Stimulated activated memory B cell treated with anti-CD40 and anti-IgM and Interleukin-4, amounts not matched to agents 10 μg/mL and 1 μg/mL and 100 μg/mL, for 72 hours (primary cell): ENCODE measurements around the gene MAGI2.
"Not testable (repeated sequence)": the region's sequence is repeated elsewhere in the genome, so short reads cannot be mapped to it uniquely, and the experiment has no call there.

ENCODE experiments used
- ATAC-seq: fragments of 150-1000 bp; cut with Tn5 transposase; 2 replicates; pipeline ENCODE4 v1.10.0; 2021
- H3K27ac Mint-ChIP-seq: one replicate; pipeline ENCODE4 v1.8.0; 2022; ENCODE audit warnings: mild to moderate bottlenecking, mixed read lengths
- H3K27me3 Mint-ChIP-seq: one replicate; pipeline ENCODE4 v1.8.0; 2022; ENCODE audit warnings: mixed read lengths
- H3K36me3 Mint-ChIP-seq: one replicate; pipeline ENCODE4 v1.8.0; 2022; ENCODE audit warnings: mixed read lengths
- H3K4me1 Mint-ChIP-seq: one replicate; pipeline ENCODE4 v1.8.0; 2022; ENCODE audit warnings: mixed read lengths
- H3K4me3 Mint-ChIP-seq: one replicate; pipeline ENCODE4 v1.8.0; 2022; ENCODE audit warnings: mild to moderate bottlenecking, moderate library complexity, mixed read lengths
- H3K9me3 Mint-ChIP-seq: one replicate; pipeline ENCODE4 v1.8.0; 2022; ENCODE audit warnings: mixed read lengths

Gene MAGI2

DNA sequence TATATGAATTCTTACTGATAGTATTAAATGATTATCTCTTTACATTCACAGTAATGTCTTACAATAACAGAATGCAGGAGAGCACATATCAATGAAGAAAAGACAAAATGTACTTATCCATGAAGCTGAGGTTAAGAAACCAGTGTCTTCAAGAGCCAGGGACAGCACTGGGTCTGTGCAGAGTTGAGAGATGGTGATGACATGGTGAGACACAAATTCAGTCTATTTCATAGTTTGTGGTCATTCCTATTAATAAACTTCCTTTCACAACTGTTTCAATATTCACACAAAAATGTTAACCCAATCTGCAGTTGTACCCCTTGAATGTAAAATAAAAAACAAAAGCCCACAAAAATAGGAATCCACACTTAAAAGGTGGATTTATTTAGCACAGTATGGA, 5.3 kb upstream of the MAGI2 start:
- ATAC-seq, result no peak
- H3K27ac Mint-ChIP-seq, result no peak overlapping the region
- no peaks in the 10 kb centered on the region for H3K4me1 Mint-ChIP-seq
- H3K27me3 Mint-ChIP-seq, result peaks cover 11% of the 10 kb centered on the region
- H3K36me3 Mint-ChIP-seq, result no peaks in the 10 kb centered on the region
- no peak overlapping the region for H3K4me3 Mint-ChIP-seq
- H3K9me3 Mint-ChIP-seq, result no peaks in the 10 kb centered on the region

DNA sequence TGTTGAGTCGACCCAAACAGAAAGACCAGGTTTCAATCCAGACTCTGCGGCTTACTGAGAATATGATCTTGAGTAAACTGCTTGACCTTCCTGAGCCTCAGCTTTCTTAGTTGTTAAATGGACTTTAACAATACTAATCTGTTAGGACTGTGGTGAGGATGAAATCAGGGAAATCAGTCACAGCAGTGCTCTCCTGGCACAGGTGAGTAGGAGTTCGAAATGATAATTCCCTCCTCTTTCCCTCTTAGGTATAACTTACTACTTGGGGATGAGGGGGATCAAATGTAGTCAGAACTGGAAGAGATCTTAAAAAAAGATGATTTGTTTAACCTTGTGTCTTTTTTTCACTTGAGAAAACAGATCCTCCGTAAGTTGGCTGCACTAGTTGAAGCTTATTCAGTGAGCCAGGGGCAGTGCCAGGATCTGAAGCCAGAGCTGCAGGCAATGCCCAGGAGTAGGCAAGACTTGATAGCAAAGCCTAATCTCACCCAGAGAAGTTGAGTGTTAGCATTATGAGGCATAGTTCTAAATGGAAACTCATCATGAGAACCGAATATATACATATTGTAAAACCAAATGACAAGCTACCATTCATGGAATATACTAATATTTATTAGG, 1.8 kb upstream of the MAGI2 start:
- Mint-ChIP-seq H3K4me1 (no peaks in the 10 kb centered on the region), H3K27ac (no peak overlapping the region), H3K4me3 (no peak overlapping the region), H3K36me3 (peaks cover 10% of the 10 kb centered on the region), H3K9me3 (peaks cover 14% of the 10 kb centered on the region), H3K27me3 (peaks cover 42% of the 10 kb centered on the region)
- no peak for ATAC-seq

DNA sequence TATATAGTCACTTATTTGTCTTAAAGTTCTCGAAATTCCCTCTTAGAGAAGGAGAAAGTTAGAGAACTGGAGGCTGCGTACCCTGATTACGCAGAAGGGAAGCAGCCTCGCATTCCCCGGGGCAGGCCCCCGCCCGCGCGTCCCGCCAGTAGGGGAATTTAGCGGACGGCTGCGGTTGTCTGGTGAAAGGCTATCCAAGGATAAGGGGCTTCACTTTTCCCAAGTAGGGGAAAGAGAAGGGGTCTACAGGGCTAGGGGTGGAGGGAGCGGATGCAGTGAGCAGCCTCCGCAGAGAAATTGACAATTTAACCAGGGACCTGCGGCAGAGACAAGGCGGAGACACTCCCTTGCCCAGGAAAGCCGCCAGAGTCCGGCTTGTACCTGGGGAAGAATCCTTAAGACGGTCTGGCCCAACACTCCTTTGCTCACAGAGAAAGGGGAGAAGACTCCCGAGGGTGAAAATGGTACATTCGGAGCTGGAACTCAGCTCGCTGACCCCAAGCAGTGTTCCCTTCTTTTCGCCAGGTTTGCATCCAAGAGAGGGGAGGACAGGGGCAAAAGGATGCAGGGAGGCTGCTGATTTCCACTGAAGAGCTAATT, 994 bp upstream of the MAGI2 start:
- Mint-ChIP-seq H3K4me1 (no peaks in the 10 kb centered on the region), H3K27ac (no peak overlapping the region), H3K9me3 (peaks cover 14% of the 10 kb centered on the region), H3K36me3 (peaks cover 10% of the 10 kb centered on the region), H3K4me3 (no peak overlapping the region), H3K27me3 (peaks cover 42% of the 10 kb centered on the region)
- ATAC-seq, result no peak

DNA sequence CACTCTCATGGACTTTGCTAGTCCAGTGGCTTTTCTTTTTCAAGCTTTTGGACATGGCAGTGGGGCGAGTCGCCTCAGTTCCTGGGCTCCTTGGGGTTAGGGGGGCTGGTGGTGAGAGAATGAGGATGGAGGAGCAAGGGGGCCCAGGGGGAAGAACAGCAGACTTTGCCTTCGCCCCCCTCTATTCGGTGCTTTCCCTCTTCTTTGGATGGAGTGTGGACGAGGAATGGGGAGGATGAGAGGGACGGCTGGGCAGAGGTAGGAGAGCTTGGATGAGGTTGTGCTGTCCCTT, 255 bp downstream of the MAGI2 start:
- peaks cover 10% of the 10 kb centered on the region for H3K36me3 Mint-ChIP-seq
- ATAC-seq, result no peak
- peaks cover 14% of the 10 kb centered on the region for H3K9me3 Mint-ChIP-seq
- H3K4me1 Mint-ChIP-seq, result no peaks in the 10 kb centered on the region
- peaks cover 42% of the 10 kb centered on the region for H3K27me3 Mint-ChIP-seq
- no peak overlapping the region for H3K4me3 Mint-ChIP-seq
- no peak overlapping the region for H3K27ac Mint-ChIP-seq

DNA sequence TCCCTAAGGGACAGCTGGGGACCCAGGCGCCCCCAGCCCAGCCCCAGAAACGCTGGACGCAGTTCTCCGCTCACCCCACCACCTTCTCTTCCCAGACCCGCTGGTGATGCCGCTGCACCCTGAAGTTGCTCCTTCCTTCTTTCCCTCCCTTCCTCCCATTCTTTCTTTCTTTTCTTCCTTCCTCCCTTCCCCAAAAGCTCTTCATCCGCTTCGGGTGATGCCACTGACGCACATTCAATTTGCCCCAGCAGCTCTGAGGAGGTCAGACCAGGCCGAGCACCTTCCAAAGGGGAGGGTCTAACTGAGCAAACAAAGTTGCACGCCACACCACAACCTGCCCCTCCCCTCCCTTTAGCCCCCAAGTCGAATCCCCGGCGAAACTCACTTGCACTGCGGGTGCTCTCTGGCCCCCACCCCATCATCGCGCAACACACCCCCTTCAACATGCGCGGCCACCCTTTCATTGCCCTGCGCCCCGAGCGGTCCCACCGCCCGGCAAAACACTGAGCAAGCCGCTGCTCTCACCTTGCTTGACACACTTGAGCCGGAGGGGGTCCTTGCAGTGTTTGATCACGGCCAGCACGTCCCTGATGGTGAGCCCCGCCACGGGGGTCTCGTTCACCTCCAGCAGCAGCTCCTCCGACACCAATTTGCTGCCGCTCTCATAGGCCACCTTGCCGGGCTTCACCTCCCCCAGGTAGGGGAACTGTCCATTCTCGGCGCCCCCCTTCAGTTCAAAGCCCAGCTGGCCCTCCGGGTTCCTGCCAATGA, 787 bp downstream of the MAGI2 start:
- no peak overlapping the region for H3K4me3 Mint-ChIP-seq
- no peak for ATAC-seq
- no peaks in the 10 kb centered on the region for H3K4me1 Mint-ChIP-seq
- peaks cover 10% of the 10 kb centered on the region for H3K36me3 Mint-ChIP-seq
- H3K27ac Mint-ChIP-seq, result no peak overlapping the region
- H3K27me3 Mint-ChIP-seq, result peaks cover 42% of the 10 kb centered on the region
- peaks cover 14% of the 10 kb centered on the region for H3K9me3 Mint-ChIP-seq

DNA sequence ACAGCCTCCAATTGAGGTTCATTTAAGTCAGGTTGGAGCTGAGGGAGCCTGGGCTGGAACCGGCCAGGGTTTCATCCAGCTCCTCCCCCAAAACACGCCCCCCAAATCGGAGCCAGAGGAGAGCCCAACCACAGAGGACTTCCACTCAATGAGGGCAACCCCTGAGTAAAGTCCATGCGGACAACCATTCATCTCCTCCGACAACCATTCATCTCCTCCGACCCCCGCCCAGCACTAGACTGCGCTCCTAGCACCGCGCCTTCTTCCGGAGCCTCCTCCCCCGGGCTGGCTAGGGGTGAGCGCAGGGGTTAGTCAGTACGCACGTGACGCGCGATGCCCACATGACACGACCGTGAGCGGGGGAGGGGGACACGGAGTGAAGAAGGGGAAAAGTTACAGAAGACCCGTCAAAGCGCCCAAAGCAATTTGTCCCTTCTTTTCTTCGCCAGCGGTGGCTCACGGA, 1.4 kb downstream of the MAGI2 start:
- Mint-ChIP-seq H3K36me3 (peaks cover 10% of the 10 kb centered on the region), H3K27me3 (peaks cover 42% of the 10 kb centered on the region), H3K9me3 (peaks cover 14% of the 10 kb centered on the region), H3K4me3 (no peak overlapping the region), H3K4me1 (no peaks in the 10 kb centered on the region), H3K27ac (no peak overlapping the region)
- ATAC-seq, result no peak

DNA sequence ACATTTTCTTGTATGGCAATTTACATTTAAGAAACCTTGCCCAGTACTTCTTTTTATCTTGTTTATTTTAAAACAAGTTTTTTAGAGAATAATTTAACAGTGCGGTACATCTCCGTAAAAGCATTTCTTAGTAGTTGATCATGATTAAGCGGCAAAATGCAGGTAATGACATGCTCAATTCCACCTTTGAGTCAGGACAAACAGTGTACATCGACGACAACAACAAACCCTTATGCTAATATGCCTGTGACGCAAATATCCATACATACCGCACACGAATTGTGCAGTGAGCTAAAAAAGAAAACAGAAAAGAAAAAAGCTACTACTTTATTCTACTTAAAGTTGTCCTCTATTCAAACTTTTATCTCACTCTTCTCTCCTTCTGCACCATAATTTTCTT, 1.9 kb downstream of the MAGI2 start:
- H3K27me3 Mint-ChIP-seq, result peaks cover 42% of the 10 kb centered on the region
- no peaks in the 10 kb centered on the region for H3K4me1 Mint-ChIP-seq
- no peak overlapping the region for H3K4me3 Mint-ChIP-seq
- peaks cover 10% of the 10 kb centered on the region for H3K36me3 Mint-ChIP-seq
- no peak overlapping the region for H3K27ac Mint-ChIP-seq
- ATAC-seq, result no peak
- H3K9me3 Mint-ChIP-seq, result peaks cover 14% of the 10 kb centered on the region

DNA sequence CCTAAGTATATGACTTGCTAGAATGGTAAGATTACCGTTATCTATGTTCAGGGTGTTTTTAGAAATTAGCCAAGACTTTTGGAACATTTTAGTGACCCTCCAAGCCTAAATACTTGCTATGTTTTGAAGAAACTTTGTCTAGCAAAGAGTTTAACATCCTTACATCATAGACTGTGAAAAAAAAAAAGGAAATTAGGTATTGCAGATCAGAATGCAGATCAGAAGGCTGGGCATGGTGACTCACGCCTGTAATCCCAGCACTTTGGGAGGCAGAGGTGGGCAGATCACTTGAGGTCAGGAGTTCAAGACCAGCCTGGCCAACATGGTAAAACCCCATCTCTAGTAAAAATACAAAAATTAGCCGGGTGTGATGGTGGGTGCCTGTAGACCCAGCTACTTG, 10.7 kb downstream of the MAGI2 start:
- not testable (repeated sequence) for H3K27ac Mint-ChIP-seq, H3K9me3 Mint-ChIP-seq, H3K4me3 Mint-ChIP-seq

DNA sequence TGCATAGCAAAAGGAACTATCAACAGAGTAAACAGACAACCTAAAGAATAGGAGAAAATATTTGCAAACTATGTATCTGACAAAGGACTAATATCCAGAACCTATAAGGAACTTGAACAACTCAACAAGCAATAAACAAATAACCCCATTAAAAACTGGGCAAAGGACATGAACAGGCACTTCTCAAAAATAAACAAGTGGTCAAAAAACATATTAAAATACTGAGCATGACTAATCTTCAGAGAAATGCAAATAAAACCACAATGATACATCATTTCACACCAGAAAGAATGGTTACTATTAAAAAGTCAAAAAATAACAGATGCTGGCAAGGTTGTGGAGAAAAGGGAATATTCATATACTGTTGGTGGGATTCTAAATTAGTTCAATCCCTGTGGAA, 17.1 kb downstream of the MAGI2 start:
- H3K36me3 Mint-ChIP-seq, result no peaks in the 10 kb centered on the region
- H3K27ac Mint-ChIP-seq, result no peak overlapping the region
- H3K9me3 Mint-ChIP-seq, result peaks cover 3% of the 10 kb centered on the region
- no peaks in the 10 kb centered on the region for H3K27me3 Mint-ChIP-seq
- H3K4me1 Mint-ChIP-seq, result no peaks in the 10 kb centered on the region
- no peak overlapping the region for H3K4me3 Mint-ChIP-seq
- ATAC-seq, result no peak

More for the DNA sequence above, 10.7 kb downstream of the MAGI2 start:
- not testable (repeated sequence) for H3K36me3 Mint-ChIP-seq, H3K27me3 Mint-ChIP-seq, ATAC-seq, H3K4me1 Mint-ChIP-seq

DNA sequence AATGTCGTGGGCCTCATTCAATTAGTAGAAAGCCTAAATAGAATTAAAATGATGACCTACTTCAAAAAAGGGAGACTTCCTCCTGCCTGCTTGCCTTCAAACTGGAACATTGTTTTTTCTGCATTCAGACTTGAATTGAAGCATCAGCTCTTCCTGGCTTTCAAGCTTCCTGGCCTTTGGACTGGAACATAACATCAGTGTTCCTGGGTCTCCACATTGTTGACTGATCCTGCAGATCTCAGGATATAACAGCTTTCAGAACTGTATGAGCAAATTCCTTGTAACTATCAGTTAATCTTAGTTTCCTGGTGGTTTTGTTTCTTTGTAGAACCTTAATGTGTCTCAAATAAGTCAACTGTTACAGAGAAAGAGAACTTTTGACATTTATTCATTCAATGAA, 18.6 kb downstream of the MAGI2 start:
- ATAC-seq, result no peak
- Mint-ChIP-seq H3K4me1 (no peaks in the 10 kb centered on the region), H3K4me3 (no peak overlapping the region), H3K27ac (no peak overlapping the region), H3K36me3 (no peaks in the 10 kb centered on the region), H3K27me3 (no peaks in the 10 kb centered on the region), H3K9me3 (peaks cover 3% of the 10 kb centered on the region)

DNA sequence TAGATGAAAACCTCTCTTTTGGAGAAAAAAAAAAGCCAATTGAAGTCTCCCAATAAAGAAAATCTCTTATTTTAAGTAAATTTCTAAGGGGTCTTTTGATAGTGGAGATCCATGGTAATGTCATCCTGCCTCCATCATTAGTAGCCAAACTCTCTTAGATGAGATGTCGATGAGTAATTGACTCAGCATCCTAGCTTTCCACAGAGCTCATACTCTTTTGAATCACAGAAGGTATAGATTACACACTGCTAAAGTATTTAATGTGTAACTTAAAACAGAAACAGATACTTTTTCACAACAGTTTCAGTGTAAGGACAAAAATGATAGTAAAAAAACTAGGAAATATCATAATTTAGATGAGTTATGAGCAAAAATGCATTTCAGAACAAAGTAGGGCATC, 19.4 kb downstream of the MAGI2 start:
- no peaks in the 10 kb centered on the region for H3K4me1 Mint-ChIP-seq
- no peak overlapping the region for H3K4me3 Mint-ChIP-seq
- H3K9me3 Mint-ChIP-seq, result peaks cover 3% of the 10 kb centered on the region
- H3K27ac Mint-ChIP-seq, result no peak overlapping the region
- no peaks in the 10 kb centered on the region for H3K27me3 Mint-ChIP-seq
- no peaks in the 10 kb centered on the region for H3K36me3 Mint-ChIP-seq
- no peak for ATAC-seq

DNA sequence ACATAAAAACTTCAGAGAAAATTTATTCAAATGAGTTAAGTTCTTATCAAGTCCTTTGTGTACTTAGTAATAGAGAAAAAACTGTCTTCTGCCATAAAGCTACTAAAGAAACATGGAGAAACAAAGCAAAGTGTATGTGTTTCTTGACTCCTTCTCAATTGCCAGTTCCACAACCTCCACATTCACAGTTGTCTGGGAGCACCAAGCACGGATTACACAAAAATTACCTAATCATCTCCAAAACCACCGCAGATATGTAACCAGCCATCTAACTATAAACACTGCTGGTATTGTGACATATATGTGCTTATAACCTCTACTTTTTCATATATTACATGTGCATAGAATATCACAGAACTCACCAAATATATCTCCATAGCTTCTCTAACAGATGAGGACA, 23.1 kb downstream of the MAGI2 start:
- Mint-ChIP-seq H3K9me3 (peaks cover 6% of the 10 kb centered on the region), H3K36me3 (no peaks in the 10 kb centered on the region), H3K4me3 (no peak overlapping the region), H3K27me3 (no peaks in the 10 kb centered on the region), H3K4me1 (no peaks in the 10 kb centered on the region), H3K27ac (no peak overlapping the region)
- no peak for ATAC-seq

DNA sequence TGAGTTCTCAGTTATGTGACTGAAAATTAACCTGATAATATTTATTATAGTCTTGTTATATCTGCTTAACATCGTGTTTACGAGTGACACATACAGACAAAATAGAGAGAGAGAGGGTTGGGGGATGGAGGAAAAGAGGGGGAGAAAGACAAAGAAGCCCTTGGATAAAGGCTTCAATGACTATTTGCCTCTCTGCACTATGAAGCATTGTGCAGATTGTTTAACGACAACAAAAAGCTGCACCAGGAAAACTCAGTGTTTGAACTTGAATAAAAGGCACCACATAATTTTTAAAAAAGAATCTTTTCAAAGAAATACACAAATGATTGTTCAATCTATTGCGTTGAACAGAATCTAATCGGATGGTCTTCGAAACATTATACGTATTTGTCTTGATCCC, 27.8 kb downstream of the MAGI2 start:
- Mint-ChIP-seq H3K9me3 (peaks cover 3% of the 10 kb centered on the region), H3K27ac (no peak overlapping the region), H3K4me1 (no peaks in the 10 kb centered on the region), H3K4me3 (no peak overlapping the region), H3K36me3 (no peaks in the 10 kb centered on the region), H3K27me3 (no peaks in the 10 kb centered on the region)
- no peak for ATAC-seq

DNA sequence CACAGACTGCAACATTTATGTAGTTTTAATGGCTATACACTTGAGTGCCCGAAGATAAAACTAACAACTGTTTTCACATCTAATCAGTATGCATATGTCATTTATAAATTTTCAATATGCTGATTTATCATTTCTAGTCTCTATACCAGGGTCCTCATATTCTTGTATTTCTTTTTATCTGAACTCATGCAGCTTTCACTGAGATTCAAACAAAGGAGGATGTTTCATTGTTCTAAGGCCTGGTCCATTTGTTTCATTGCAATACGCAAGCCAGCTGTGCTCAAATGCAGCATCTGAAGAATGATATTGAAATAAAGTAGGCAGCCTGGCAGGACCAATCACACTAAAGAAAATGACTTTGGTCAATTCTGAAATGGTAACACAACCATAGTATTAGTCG, 31.7 kb downstream of the MAGI2 start:
- Mint-ChIP-seq H3K27me3 (no peaks in the 10 kb centered on the region), H3K36me3 (no peaks in the 10 kb centered on the region), H3K9me3 (peaks cover 3% of the 10 kb centered on the region), H3K4me3 (no peak overlapping the region), H3K27ac (no peak overlapping the region), H3K4me1 (no peaks in the 10 kb centered on the region)
- no peak for ATAC-seq

DNA sequence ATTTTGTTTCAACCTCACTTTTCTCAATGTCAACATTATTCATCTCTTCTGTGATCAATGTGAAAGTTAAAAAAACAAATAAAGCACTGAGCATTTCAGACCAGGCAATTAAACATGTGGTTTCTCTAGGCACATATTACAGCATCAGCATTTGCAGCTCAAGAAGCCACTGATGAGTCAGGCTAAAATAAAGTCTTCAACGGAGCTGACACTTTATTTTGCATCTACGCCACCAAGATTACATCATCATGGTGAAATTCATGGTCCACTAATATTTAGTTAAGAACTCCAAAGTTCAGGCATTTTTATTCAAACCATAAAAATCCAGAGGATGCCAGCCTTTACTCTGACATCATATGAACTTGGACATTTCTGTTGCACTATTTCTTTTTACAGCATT, 33.0 kb downstream of the MAGI2 start:
- Mint-ChIP-seq H3K27ac (no peak overlapping the region), H3K36me3 (no peaks in the 10 kb centered on the region), H3K4me1 (no peaks in the 10 kb centered on the region), H3K27me3 (no peaks in the 10 kb centered on the region), H3K9me3 (peaks cover 3% of the 10 kb centered on the region), H3K4me3 (no peak overlapping the region)
- ATAC-seq, result no peak

DNA sequence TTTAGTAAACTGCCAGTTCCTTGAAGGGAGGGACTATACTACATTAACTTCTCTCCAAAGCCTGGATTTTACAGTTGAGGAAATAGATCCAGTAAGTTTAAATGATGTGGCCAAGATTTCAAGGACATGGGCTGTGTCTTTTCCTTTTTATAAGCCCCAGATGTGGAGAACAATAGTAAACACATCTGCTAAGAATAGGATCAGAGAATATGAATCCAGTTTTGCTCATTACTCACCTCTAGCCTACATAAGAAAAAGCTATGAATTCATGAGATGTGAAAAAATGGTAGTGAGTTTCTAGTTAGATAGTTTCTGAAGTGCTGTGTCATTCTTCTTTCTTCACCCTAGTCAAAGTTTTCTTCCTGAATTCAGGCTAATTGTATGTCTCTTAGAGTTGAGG, 38.6 kb downstream of the MAGI2 start:
- no peak for ATAC-seq
- no peaks in the 10 kb centered on the region for H3K36me3 Mint-ChIP-seq
- no peak overlapping the region for H3K27ac Mint-ChIP-seq
- peaks cover 3% of the 10 kb centered on the region for H3K9me3 Mint-ChIP-seq
- H3K4me1 Mint-ChIP-seq, result no peaks in the 10 kb centered on the region
- no peaks in the 10 kb centered on the region for H3K27me3 Mint-ChIP-seq
- H3K4me3 Mint-ChIP-seq, result no peak overlapping the region
